GM13977 (cell line): ENCODE measurements around the gene NFKBIE.
A peak's percentile ranks its signal among the peaks of the same experiment; 100 is the strongest.

Experiments
- DNase-seq: peaks from one replicate; pipeline ENCODE4 v3.0.0; 2012; ENCODE audit warnings: low spot score
- CTCF ChIP-seq: IDR thresholded peaks from 2 replicates; pipeline ENCODE4 v1.5.1; 2012; ENCODE audit warnings: mild to moderate bottlenecking, control low read depth; ENCODE audit not compliant: insufficient read depth; ENCODE audit errors: extremely low read depth, missing control alignments
- in situ Hi-C: fragments of 300-500 bp; cut with MboI; formaldehyde crosslinking; loops from one replicate; pipeline ENCODE4 v1.12.0; 2022; ENCODE audit warnings: low sequenced_read_pairs, low pct_unique_long_range_greater_than_20kb, mixed read lengths, inconsistent platforms; ENCODE audit not compliant: unreplicated experiment

The NFKBIE gene

GRCh38 chr6:44260451-44261297, 4.7 kb downstream of the NFKBIE start:
- in situ Hi-C loops = no loop called here
- no peak for TF ChIP-seq CTCF
- DNase-seq = peak; percentile 73

- in situ Hi-C loops = no loop called here
- no peak for DNase-seq
- no peak for TF ChIP-seq CTCF
Observed at GRCh38 chr6:44260011-44260410, 5.3 kb downstream of the NFKBIE start.

GRCh38 chr6:44258921-44259320, 6.4 kb downstream of the NFKBIE start:
- DNase-seq = no peak
- in situ Hi-C loops = no loop called here
- TF ChIP-seq CTCF = no peak

- in situ Hi-C loops = no loop called here
- TF ChIP-seq CTCF = no peak
- DNase-seq = peak; percentile 51
Observed at GRCh38 chr6:44258325-44258863, 7.0 kb downstream of the NFKBIE start.

- TF ChIP-seq CTCF = no peak
- DNase-seq = peak; percentile 68
- in situ Hi-C loops = no loop called here
Observed at GRCh38 chr6:44257753-44258324, 7.5 kb downstream of the NFKBIE start.

GRCh38 chr6:44257025-44257752, 8.2 kb downstream of the NFKBIE start, which contains the start of gene SLC35B2:
TSS of gene SLC35B2 (minus strand) at chr6:44257528. CDS start at chr6:44257410, 118 bp downstream.
- in situ Hi-C loops = no loop called here
- DNase-seq = peak; percentile 87
- peak; percentile 84 for TF ChIP-seq CTCF
